ENCODE data around the gene WNK2. TPM values are rescaled to one million over a fixed set of nuclear protein-coding genes. Genes with fewer than 3 reads are reported as not detected.

The WNK2 gene
- total RNA-seq, 1 donor from 2014 or later, result 218 TPM

DNA sequence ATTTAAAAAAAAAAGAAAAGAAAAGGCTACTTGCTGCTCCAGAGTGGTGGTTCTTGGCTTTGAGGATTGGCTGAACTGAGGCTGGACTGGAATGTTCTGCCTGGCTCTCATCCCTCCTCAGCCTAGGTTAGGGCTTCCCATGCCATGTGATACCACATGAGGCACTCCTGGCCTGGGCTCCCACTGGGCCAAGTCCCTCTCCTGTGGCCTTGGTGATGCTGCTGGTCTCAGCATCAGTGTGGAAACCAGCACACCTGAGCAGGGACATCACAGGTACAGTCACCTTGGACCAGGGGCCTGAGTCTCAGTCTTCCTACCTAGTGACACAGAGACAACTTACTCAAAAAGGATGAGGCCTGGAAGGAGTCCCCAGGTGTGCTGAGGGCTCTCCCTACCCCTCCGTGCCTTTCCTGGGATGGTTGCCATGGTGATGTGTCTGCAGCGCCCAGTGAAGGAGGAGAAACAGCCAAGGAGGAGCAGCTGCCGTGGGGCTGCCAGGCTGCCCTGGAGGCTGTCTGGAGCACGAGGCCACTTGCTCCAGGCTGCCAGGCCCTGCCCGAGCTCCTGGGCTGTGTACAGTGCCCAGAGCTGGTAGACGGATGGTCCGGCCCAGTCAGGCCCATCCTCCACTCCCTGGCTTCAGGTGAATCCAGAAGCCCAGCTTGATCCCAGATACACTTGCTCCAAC lies 71.0 kb downstream of the WNK2 start:
- H3K4me3 ChIP-seq, result no peak overlapping the region
- TF ChIP-seq, protein P1, sequence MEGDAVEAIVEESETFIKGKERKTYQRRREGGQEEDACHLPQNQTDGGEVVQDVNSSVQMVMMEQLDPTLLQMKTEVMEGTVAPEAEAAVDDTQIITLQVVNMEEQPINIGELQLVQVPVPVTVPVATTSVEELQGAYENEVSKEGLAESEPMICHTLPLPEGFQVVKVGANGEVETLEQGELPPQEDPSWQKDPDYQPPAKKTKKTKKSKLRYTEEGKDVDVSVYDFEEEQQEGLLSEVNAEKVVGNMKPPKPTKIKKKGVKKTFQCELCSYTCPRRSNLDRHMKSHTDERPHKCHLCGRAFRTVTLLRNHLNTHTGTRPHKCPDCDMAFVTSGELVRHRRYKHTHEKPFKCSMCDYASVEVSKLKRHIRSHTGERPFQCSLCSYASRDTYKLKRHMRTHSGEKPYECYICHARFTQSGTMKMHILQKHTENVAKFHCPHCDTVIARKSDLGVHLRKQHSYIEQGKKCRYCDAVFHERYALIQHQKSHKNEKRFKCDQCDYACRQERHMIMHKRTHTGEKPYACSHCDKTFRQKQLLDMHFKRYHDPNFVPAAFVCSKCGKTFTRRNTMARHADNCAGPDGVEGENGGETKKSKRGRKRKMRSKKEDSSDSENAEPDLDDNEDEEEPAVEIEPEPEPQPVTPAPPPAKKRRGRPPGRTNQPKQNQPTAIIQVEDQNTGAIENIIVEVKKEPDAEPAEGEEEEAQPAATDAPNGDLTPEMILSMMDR (IDR thresholded peaks at IDR 0.05; ENCODE audit: borderline replicate concordance), result no peak
- H3K9me3 ChIP-seq (replicated peaks), result no peaks in the 10 kb centered on the region
- no peak for DNase-seq
- peaks cover 14% of the 10 kb centered on the region for H3K4me1 ChIP-seq
- no peaks in the 10 kb centered on the region for H3K27me3 ChIP-seq (ENCODE audit: low read depth)
- peaks cover 9% of the 10 kb centered on the region for H3K36me3 ChIP-seq
- no peak overlapping the region for H3K27ac ChIP-seq (replicated peaks)
- intact Hi-C loops (cut with micrococcal nuclease), result no loop called here

DNA sequence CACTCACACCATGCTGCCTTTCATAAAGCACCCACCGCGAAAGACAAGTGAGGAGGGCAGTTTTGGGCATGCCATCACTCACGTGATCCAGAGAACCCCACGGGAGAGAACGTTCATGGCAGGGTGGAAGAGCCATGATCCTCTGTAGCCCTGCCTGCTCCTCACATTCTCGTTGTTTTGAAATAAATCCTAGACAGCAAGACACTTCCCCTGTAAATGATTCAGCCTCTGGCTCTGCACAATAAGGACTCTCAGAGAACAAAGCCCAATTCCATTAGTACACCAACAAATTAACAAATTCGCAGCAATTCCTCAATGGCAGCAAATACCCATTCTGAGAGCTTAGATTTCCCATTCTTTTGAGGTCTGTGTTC lies 71.5 kb downstream of the WNK2 start:
- Histone ChIP-seq H3K4me1 (peaks cover 16% of the 10 kb centered on the region), H3K9me3 (replicated peaks) (no peaks in the 10 kb centered on the region), H3K27me3 (ENCODE audit: low read depth) (no peaks in the 10 kb centered on the region), H3K4me3 (no peak overlapping the region), H3K36me3 (peaks cover 9% of the 10 kb centered on the region), H3K27ac (replicated peaks) (no peak overlapping the region)
- TF ChIP-seq, protein P1 (IDR thresholded peaks at IDR 0.05; ENCODE audit: borderline replicate concordance), result no peak
- DNase-seq, result no peak
- intact Hi-C loops (cut with micrococcal nuclease), result no loop called here

DNA sequence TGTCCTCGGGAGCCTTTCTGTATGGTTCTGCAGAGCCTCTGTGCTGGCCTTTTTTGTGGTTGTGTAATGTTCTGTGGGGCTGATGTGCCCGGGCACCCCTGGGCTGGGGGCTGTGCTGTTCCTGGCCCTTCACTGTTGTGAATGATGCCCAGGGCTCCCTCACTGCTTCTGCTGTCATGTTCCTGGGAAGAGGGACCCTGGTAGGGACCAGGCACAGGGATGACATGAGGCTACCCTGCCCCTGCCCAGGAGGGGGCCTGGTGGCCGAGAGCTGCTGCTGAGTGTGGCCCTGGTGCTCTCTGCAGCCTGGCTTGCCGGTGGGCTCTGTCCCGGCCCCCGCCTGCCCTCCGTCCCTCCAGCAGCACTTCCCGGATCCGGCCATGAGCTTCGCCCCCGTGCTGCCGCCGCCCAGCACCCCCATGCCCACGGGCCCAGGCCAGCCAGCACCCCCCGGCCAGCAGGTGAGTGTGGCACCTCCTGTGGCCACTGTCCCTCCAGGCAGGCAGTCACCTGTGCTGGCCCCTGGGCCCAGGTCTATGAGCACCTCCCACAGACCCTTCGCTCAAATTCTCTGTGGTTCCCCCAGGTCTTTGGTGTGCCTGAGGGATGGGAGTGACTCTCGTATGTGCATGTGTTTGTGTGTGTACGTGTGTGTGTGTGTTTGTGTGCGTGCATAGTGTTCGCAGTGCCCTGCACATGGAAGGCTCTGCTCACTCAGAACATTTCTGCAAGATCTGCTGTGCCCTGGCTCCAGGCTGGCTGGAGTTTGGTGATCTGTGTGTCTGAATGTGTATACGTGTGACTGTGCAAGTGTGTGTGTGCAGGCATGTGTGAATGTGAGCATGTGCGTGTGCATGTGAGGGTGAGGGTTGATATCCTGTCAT lies 72.3 kb downstream of the WNK2 start:
- Histone ChIP-seq H3K27ac (replicated peaks) (no peak overlapping the region), H3K36me3 (peaks cover 9% of the 10 kb centered on the region), H3K4me1 (peaks cover 23% of the 10 kb centered on the region), H3K4me3 (no peak overlapping the region), H3K9me3 (replicated peaks) (no peaks in the 10 kb centered on the region), H3K27me3 (ENCODE audit: low read depth) (no peaks in the 10 kb centered on the region)
- TF ChIP-seq, protein P1 (IDR thresholded peaks at IDR 0.05; ENCODE audit: borderline replicate concordance), result no peak
- intact Hi-C loops (cut with micrococcal nuclease), result no loop called here
- DNase-seq, result no peak

DNA sequence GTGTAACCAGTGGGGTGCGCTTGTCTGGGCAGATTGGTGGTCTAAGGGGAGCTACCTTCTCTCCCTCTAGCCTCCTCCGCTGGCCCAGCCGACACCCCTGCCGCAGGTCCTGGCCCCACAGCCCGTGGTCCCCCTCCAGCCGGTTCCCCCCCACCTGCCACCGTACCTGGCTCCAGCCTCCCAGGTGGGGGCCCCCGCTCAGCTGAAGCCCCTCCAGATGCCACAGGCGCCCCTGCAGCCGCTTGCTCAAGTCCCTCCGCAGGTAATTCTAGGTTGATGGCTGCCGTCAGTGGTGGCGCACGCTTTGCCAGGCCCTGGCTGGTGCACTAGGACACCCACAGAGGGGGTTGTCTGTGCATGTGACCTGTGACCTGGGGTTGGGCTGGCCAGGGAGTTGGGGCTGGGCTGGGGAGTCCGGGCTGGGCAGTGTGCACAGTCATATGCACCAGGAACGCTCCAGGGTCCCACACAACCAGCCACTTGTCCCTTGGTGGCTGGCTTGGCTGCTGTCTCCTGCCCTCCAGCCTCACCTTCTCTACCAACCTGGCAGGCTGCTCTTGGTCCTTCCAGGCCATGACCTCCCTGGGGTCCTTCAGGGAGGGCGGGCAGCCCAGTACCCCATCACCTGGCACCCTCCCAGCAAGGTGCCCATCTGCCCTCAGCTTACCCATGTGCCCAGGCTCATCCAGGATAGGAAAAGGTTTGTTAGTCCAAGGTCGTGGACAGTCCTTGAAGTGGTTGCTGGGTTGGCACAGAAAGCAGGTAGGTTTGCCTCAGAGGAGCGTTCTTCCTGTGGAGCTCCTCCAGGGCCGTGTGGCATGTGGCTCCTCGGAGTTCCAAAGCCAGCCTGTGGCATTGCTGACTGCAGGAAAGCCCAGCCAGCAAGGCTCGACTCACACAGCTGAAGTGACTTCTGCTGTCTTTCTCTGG lies 73.2 kb downstream of the WNK2 start:
- peaks cover 9% of the 10 kb centered on the region for H3K36me3 ChIP-seq
- TF ChIP-seq, protein P1 (IDR thresholded peaks at IDR 0.05; ENCODE audit: borderline replicate concordance), result no peak
- intact Hi-C loops (cut with micrococcal nuclease), result no loop called here

DNA sequence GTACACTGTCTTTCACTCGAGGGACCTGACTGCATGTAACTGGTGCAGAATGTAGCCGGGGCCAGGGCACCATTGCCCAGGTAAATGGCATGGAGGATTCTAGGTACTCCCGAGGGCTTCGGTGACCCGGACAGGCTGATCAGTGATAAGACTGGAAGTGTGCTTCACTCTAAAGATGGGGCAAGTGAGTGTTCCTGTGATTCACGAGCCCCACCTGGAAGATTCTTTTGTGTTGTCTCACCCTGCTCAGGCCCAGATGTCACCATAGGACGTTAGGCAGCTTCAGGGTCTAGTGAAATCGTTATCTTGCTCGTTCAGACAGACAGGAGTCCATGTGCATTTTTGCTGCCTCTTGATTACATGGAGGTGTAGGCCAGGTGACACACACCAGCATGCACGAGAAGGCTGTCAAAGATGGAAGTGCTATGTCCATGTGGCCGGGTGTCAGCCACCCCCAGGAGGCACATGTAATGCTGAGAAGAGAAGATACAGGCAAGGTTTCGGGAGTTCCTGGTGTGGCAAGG lies 73.9 kb downstream of the WNK2 start:
- Histone ChIP-seq H3K4me1 (peaks cover 27% of the 10 kb centered on the region), H3K4me3 (no peak overlapping the region), H3K27ac (replicated peaks) (no peak overlapping the region), H3K36me3 (peaks cover 9% of the 10 kb centered on the region), H3K9me3 (replicated peaks) (no peaks in the 10 kb centered on the region), H3K27me3 (ENCODE audit: low read depth) (peaks cover 7% of the 10 kb centered on the region)
- no peak for DNase-seq
- intact Hi-C loops (cut with micrococcal nuclease), result no loop called here
- TF ChIP-seq, protein P1 (IDR thresholded peaks at IDR 0.05; ENCODE audit: borderline replicate concordance), result no peak

More for the DNA sequence above, 73.2 kb downstream of the WNK2 start:
- H3K27ac ChIP-seq (replicated peaks), result no peak overlapping the region
- peaks cover 27% of the 10 kb centered on the region for H3K4me1 ChIP-seq
- no peak overlapping the region for H3K4me3 ChIP-seq
- peaks cover 7% of the 10 kb centered on the region for H3K27me3 ChIP-seq (ENCODE audit: low read depth)
- no peak for DNase-seq
- H3K9me3 ChIP-seq (replicated peaks), result no peaks in the 10 kb centered on the region

All from left ventricle myocardium inferior (tissue), 1 donor.